H9 (cell line): ENCODE results near the gene SSBP2. TPM values are rescaled to one million over a fixed set of nuclear protein-coding genes. Genes with fewer than 3 reads are reported as not detected.

Source experiments
- DNase-seq: peaks from one replicate; pipeline ENCODE4 v3.0.0-alpha.2; 2017
- H2AFZ ChIP-seq: one replicate; pipeline ENCODE4 v1.6.1; 2013; ENCODE audit warnings: mild to moderate bottlenecking, low read length, control low read depth, moderate library complexity
- H2AK5ac ChIP-seq: 2 replicates; pipeline ENCODE4 v1.6.1; 2013; ENCODE audit warnings: low read length, control low read depth, mixed read lengths; ENCODE audit not compliant: insufficient read length
- H2BK120ac ChIP-seq: one replicate; pipeline ENCODE4 v1.6.1; 2013; ENCODE audit warnings: low read depth, mild to moderate bottlenecking, low read length, control low read depth, inconsistent platforms; ENCODE audit not compliant: poor library complexity, severe bottlenecking
- H2BK12ac ChIP-seq: 2 replicates; pipeline ENCODE4 v1.6.1; 2013; ENCODE audit warnings: low read length, control low read depth, mixed read lengths, low read depth; ENCODE audit not compliant: insufficient read length
- H2BK15ac ChIP-seq: 2 replicates; pipeline ENCODE4 v1.6.1; 2013; ENCODE audit warnings: low read depth, low read length, control low read depth
- H2BK20ac ChIP-seq: one replicate; pipeline ENCODE4 v1.6.1; 2013; ENCODE audit warnings: low read depth, mild to moderate bottlenecking, low read length, control low read depth, inconsistent platforms; ENCODE audit not compliant: poor library complexity, severe bottlenecking
- H2BK5ac ChIP-seq: 2 replicates; pipeline ENCODE4 v1.6.1; 2013; ENCODE audit warnings: low read length, control low read depth, mixed read lengths; ENCODE audit not compliant: insufficient read length
- H3K14ac ChIP-seq: 2 replicates; pipeline ENCODE4 v1.6.1; 2013; ENCODE audit warnings: low read length, control low read depth; ENCODE audit not compliant: insufficient read depth
- H3K18ac ChIP-seq: 2 replicates; pipeline ENCODE4 v1.6.1; 2013; ENCODE audit warnings: low read depth, mild to moderate bottlenecking, mixed read lengths, low read length, control low read depth; ENCODE audit not compliant: insufficient read length
- H3K23ac ChIP-seq: 2 replicates; pipeline ENCODE4 v1.6.1; 2013; ENCODE audit warnings: low read length, control low read depth, mixed read lengths, low read depth; ENCODE audit not compliant: insufficient read length
- H3K23me2 ChIP-seq: 2 replicates; pipeline ENCODE4 v1.6.1; 2013; ENCODE audit warnings: low read depth, mild to moderate bottlenecking, mixed read lengths, low read length, control low read depth; ENCODE audit not compliant: insufficient read length, poor library complexity, severe bottlenecking
- H3K27ac ChIP-seq: 2 replicates; pipeline ENCODE4 v1.5.1; 2013; ENCODE audit warnings: low read length, control low read depth, mixed read lengths, low read depth; ENCODE audit not compliant: insufficient read length
- H3K27me3 ChIP-seq: 2 replicates; pipeline ENCODE4 v1.6.1; 2013; ENCODE audit warnings: low read length, control low read depth, inconsistent platforms; ENCODE audit not compliant: insufficient read depth
- H3K4ac ChIP-seq: 2 replicates; pipeline ENCODE4 v1.6.1; 2013; ENCODE audit warnings: low read depth, mild to moderate bottlenecking, control low read depth, inconsistent platforms, low read length, moderate library complexity
- H3K4me1 ChIP-seq: 2 replicates; pipeline ENCODE4 v1.6.1; 2013; ENCODE audit warnings: low read length, control low read depth, inconsistent platforms; ENCODE audit not compliant: insufficient read depth
- H3K4me2 ChIP-seq: 2 replicates; pipeline ENCODE4 v1.6.1; 2013; ENCODE audit warnings: low read length, control low read depth, mixed read lengths; ENCODE audit not compliant: insufficient read length, insufficient read depth
- H3K56ac ChIP-seq: 2 replicates; pipeline ENCODE4 v1.6.1; 2013; ENCODE audit warnings: low read depth, mild to moderate bottlenecking, mixed read lengths, low read length, control low read depth; ENCODE audit not compliant: insufficient read length
- H3K79me1 ChIP-seq: 2 replicates; pipeline ENCODE4 v1.6.1; 2013; ENCODE audit warnings: low read depth, mild to moderate bottlenecking, moderate library complexity, low read length, control low read depth, inconsistent platforms; ENCODE audit not compliant: insufficient read depth, poor library complexity, severe bottlenecking
- H3K79me2 ChIP-seq: 2 replicates; pipeline ENCODE4 v1.6.1; 2013; ENCODE audit warnings: low read length, control low read depth, inconsistent platforms; ENCODE audit not compliant: insufficient read depth
- H3K9ac ChIP-seq: 2 replicates; pipeline ENCODE4 v1.6.1; 2013; ENCODE audit warnings: low read length, control low read depth, mixed read lengths; ENCODE audit not compliant: insufficient read length; ENCODE audit errors: extremely low read depth
- H3K9me3 ChIP-seq: one replicate; pipeline ENCODE4 v1.6.1; 2013; ENCODE audit warnings: low read depth, low read length, inconsistent platforms; ENCODE audit not compliant: control insufficient read depth
- H3T11ph ChIP-seq: one replicate; pipeline ENCODE4 v1.6.1; 2013; ENCODE audit warnings: mild to moderate bottlenecking, low read length, control low read depth, inconsistent platforms
- H4K20me1 ChIP-seq: one replicate; pipeline ENCODE4 v1.6.1; 2013; ENCODE audit not compliant: control insufficient read depth, insufficient read length, insufficient read depth
- H4K5ac ChIP-seq: 2 replicates; pipeline ENCODE4 v1.6.1; 2013; ENCODE audit warnings: low read depth, mild to moderate bottlenecking, mixed read lengths, low read length, control low read depth; ENCODE audit not compliant: insufficient read length
- H4K8ac ChIP-seq: replicated peaks from 2 replicates; pipeline ENCODE4 v1.6.1; 2013; ENCODE audit warnings: low read length, control low read depth, mixed read lengths, low read depth; ENCODE audit not compliant: insufficient read length
- H4K91ac ChIP-seq: 2 replicates; pipeline ENCODE4 v1.6.1; 2013; ENCODE audit warnings: low read depth, mild to moderate bottlenecking, moderate library complexity, mixed read lengths, low read length, control low read depth; ENCODE audit not compliant: insufficient read length
- H3K27ac Mint-ChIP-seq, 3 experiments: 2 replicates in 2 of 3; 3 replicates in 1 of 3; pipeline ENCODE4 v1.8.0; 2020 to 2021; ENCODE audit warnings: mixed read lengths in 3 of 3, mild to moderate bottlenecking in 1 of 3, moderate library complexity in 1 of 3
- H3K27me3 Mint-ChIP-seq: 2 replicates; pipeline ENCODE4 v1.8.0; 2021; ENCODE audit warnings: low read depth, mild to moderate bottlenecking, moderate library complexity, mixed read lengths
- H3K36me3 Mint-ChIP-seq, 3 experiments: 2 replicates in 2 of 3; 3 replicates in 1 of 3; pipeline ENCODE4 v1.8.0; 2020 to 2021; ENCODE audit warnings: low read depth in 3 of 3, mixed read lengths in 3 of 3; ENCODE audit not compliant: insufficient read depth in 1 of 3
- H3K4me1 Mint-ChIP-seq, 2 experiments: 2 replicates each; pipeline ENCODE4 v1.8.0; 2020; ENCODE audit warnings: mixed read lengths in 2 of 2
- H3K4me3 Mint-ChIP-seq, 2 experiments: 2 replicates in 1 of 2; 3 replicates in 1 of 2; pipeline ENCODE4 v1.8.0; 2020 to 2021; ENCODE audit warnings: mild to moderate bottlenecking in 2 of 2, mixed read lengths in 2 of 2, moderate library complexity in 1 of 2
- H3K9me3 Mint-ChIP-seq, 2 experiments: 2 replicates in 1 of 2; 3 replicates in 1 of 2; pipeline ENCODE4 v1.8.0; 2020; ENCODE audit warnings: mild to moderate bottlenecking in 2 of 2, mixed read lengths in 2 of 2, moderate library complexity in 1 of 2
- WGBS: extraction: QIAGEN DNeasy Blood & Tissue Kit; methylation state at CpG from one replicate; pipeline ENCODE4 v1.1.7; 2013; ENCODE audit warnings: missing lambda C conversion rate, low lambda C conversion rate, mixed read lengths; ENCODE audit not compliant: insufficient read length; ENCODE audit errors: extremely low coverage; 5-methylcytosine and 5-hydroxymethylcytosine counted together
- total RNA-seq: library from RNA; stranded (reverse); gene quantifications from 2 replicates; pipeline ENCODE4 v1.2.1, GENCODE V29; 2021
- TF ChIP-seq, protein P1 (sequence below): fragments of 200-600 bp; sonication (generic); conservative IDR thresholded peaks from 3 replicates; pipeline ENCODE4 v1.8.0; 2021; ENCODE audit warnings: antibody characterized with exemption, mild to moderate bottlenecking

SSBP2 gene
- total RNA-seq, 1 experiment from 2014 or later = 35.6 TPM

DNA sequence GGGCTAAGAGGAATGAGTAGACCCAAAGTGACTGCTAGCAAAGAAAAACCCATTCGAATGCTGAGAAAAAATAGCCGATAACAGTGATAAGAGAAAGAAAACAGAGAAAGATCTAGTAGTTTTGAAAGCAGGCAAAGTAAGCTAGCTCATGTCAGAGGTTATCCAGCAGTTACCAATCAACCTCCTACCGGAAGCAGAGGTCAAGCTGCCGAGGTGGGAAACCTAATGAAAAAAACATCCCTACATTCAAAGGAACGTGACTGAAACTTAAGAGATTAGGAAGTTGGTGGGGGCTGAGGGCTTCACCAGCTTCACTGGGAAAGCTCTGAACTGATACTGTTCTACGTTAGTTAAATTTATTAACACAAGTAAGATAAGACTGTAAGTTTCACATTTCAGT, 32.6 kb downstream of the SSBP2 start:
- Histone ChIP-seq H3K23me2 (no peaks in the 10 kb centered on the region), H3K79me1 (no peaks in the 10 kb centered on the region), H3K9me3 (no peaks in the 10 kb centered on the region), H2BK15ac (no peak overlapping the region), H3K14ac (no peak overlapping the region), H3K9ac (no peak overlapping the region), H2BK5ac (no peak overlapping the region), H3K18ac (no peak overlapping the region), H3K56ac (no peak overlapping the region), H2AFZ (no peak overlapping the region), H2BK20ac (no peak overlapping the region), H3K4ac (no peak overlapping the region), H4K5ac (no peak overlapping the region), H3K79me2 (no peaks in the 10 kb centered on the region), H3K23ac (no peak overlapping the region), H3K27me3 (no peaks in the 10 kb centered on the region; the same call in 1 of the 2 replicates), H2AK5ac (no peak overlapping the region), H2BK12ac (no peak overlapping the region), H4K8ac (no peak overlapping the region), H3K4me2 (no peak overlapping the region), H3T11ph (no peak overlapping the region), H4K91ac (no peak overlapping the region), H4K20me1 (no peaks in the 10 kb centered on the region), H3K27ac (no peak overlapping the region), H3K4me1 (no peaks in the 10 kb centered on the region; the same call in 1 of the 2 replicates), H2BK120ac (no peak overlapping the region)
- DNase-seq = no peak
- no peaks in the 10 kb centered on the region for H3K27me3 Mint-ChIP-seq
- peaks cover 41 to 57% of the 10 kb centered on the region in 2 experiments for H3K4me1 Mint-ChIP-seq
- H3K36me3 Mint-ChIP-seq = peaks cover 0 to 8% (median 2%) of the 10 kb centered on the region in 3 experiments; a peak in 5 of 7 replicates
- peak overlapping the region in 1 of 3 experiments; percentile 48; a peak in 2 of 7 replicates for H3K27ac Mint-ChIP-seq
- no CpG with 5 or more reads among the region's 6 CpGs for WGBS
- no peak overlapping the region for H3K4me3 Mint-ChIP-seq
- TF ChIP-seq, protein P1, sequence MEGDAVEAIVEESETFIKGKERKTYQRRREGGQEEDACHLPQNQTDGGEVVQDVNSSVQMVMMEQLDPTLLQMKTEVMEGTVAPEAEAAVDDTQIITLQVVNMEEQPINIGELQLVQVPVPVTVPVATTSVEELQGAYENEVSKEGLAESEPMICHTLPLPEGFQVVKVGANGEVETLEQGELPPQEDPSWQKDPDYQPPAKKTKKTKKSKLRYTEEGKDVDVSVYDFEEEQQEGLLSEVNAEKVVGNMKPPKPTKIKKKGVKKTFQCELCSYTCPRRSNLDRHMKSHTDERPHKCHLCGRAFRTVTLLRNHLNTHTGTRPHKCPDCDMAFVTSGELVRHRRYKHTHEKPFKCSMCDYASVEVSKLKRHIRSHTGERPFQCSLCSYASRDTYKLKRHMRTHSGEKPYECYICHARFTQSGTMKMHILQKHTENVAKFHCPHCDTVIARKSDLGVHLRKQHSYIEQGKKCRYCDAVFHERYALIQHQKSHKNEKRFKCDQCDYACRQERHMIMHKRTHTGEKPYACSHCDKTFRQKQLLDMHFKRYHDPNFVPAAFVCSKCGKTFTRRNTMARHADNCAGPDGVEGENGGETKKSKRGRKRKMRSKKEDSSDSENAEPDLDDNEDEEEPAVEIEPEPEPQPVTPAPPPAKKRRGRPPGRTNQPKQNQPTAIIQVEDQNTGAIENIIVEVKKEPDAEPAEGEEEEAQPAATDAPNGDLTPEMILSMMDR = no peak
- H3K9me3 Mint-ChIP-seq = peaks cover 0 to 1% of the 10 kb centered on the region in 2 experiments; a peak in 1 of 5 replicates
